ENCODE data around the gene EFL1.
"Not testable (repeated sequence)": the region's sequence is repeated elsewhere in the genome, so short reads cannot be mapped to it uniquely, and the experiment has no call there.

Gene EFL1

DNA sequence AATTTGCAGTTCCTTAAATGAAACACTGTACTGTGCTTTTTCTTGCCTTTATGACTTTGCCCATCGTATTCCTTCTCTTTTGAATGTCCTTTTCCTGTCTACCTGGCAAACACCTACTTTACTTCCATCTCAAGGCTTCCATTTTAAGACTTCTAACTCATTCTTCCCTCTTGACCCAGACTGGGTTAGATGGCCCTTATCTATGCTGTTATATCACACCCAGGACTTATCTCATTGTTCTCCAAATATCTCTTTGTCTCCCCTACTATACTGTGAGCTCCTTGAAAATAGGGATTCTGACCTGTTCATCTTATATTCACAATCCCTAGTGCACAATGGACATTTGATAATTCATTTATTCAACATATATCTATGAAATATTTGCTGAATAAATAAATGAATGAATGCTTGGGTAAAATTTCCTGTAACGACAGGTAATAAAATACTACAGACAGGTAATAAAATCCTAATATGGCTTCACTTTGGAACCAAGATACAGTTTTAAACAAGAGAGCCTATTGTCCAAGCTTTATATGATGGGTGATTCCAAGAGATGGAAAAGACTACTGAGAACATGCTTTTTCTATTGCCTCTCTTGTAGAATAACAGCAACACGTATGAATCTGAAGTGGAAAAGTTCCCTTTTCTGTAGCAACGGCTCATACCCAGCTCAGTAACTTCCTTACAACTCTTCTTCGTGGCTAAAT is 22.7 kb downstream of the EFL1 start:
- H3K4me1 ChIP-seq (ENCODE audit: insufficient read depth, insufficient read length) = no peaks in the 10 kb centered on the region
- TF ChIP-seq YY1 (IDR thresholded peaks at IDR 0.05; ENCODE audit: insufficient read depth, insufficient read length) = no peak
- TF ChIP-seq ZNF274 (IDR thresholded peaks at IDR 0.05; ENCODE audit: low read depth, low read length) = no peak
- no peak for TF ChIP-seq SUZ12 (IDR thresholded peaks at IDR 0.05; ENCODE audit: extremely low read depth, insufficient read depth, insufficient read length)
- no peaks in the 10 kb centered on the region for H3K9me3 ChIP-seq (ENCODE audit: insufficient read depth, low read length)
- H3K4me3 ChIP-seq (ENCODE audit: insufficient read length, low read depth) = no peak overlapping the region
- no peak for DNase-seq (ENCODE audit: low read depth, low spot score)
- H3K9ac ChIP-seq (ENCODE audit: insufficient read length, low read depth) = no peak overlapping the region
- no peaks in the 10 kb centered on the region for H3K27me3 ChIP-seq (ENCODE audit: insufficient read depth, insufficient read length)
- peaks cover 21% of the 10 kb centered on the region for H3K36me3 ChIP-seq (ENCODE audit: insufficient read depth, insufficient read length, low read length)

DNA sequence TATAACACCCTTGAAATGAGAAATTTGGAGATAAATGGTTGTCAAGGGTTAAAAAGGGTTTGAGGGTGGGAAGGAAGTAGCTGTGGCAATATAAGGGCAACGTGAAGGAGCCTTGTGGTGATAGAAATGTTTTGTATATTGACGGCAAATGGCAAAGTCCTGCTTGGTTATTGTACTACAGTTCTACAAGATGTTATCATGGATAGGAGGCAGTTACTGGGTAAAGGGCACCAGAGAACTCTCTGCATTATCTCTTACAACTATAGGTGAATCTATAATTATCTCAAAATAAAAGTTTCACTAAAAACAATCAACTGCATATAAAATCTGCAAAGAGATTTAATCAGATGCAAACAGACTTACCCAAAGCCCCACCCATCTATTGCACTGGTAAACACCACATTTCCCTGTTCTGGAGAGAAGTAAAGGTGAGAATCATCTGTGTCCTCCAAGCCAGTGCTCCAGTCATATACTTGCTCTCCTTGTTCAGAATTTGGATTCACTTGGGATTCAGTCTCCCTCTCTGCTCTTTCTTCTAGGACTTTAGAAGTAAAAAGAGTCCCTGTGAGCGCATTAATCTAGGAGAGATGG is 24.5 kb downstream of the EFL1 start:
- H3K27me3 ChIP-seq (ENCODE audit: insufficient read depth, insufficient read length); DNase-seq (ENCODE audit: low read depth, low spot score); H3K9ac ChIP-seq (ENCODE audit: insufficient read length, low read depth); H3K4me1 ChIP-seq (ENCODE audit: insufficient read depth, insufficient read length); H3K4me3 ChIP-seq (ENCODE audit: insufficient read length, low read depth); H3K9me3 ChIP-seq (ENCODE audit: insufficient read depth, low read length): not testable (repeated sequence)
- peaks cover 18% of the 10 kb centered on the region for H3K36me3 ChIP-seq (ENCODE audit: insufficient read depth, insufficient read length, low read length)

DNA sequence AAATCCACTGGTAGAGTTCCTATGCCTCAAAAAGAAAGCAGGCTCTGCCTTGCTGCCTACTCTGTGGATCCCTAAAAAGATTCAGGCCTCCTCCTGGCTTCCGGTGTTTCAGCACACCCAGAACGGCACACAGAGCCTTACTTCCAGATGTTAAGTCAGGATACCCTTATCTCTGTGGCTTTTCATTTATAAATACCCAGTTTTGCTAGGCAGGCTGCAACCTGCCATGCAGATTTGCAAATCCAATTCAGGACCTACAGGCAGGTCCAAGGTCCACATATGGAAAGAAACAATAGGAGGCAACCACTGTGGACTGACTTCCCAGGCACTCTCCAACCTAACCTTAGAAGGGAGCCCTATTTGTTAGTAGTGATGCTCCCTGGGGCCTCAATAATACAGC is 30.7 kb downstream of the EFL1 start:
- Histone ChIP-seq H3K36me3 (ENCODE audit: insufficient read depth, insufficient read length, low read length) (peaks cover 7% of the 10 kb centered on the region), H3K9ac (ENCODE audit: insufficient read length, low read depth) (no peak overlapping the region)
- DNase-seq (ENCODE audit: low read depth, low spot score) = no peak

DNA sequence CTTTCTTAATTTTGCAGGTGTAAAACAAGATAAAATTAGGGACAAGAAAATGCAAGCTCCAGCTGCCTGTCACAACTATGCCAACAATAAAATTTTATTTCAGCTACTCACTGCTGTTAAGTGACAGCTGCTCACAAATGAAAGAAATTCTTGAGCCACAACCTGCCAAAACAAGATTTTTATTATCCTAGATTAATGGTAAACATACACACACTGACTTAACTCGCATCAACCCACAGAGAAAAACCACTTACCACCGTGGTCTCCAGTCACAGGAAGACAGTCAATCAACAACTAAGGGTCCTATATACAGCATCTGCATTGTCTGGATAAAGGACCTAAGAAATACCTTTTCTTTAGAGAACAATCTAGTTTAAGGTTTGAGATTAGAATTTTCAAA is 31.3 kb downstream of the EFL1 start:
- no peaks in the 10 kb centered on the region for H3K27me3 ChIP-seq (ENCODE audit: insufficient read depth, insufficient read length)
- no peaks in the 10 kb centered on the region for H3K4me1 ChIP-seq (ENCODE audit: insufficient read depth, insufficient read length)
- H3K4me3 ChIP-seq (ENCODE audit: insufficient read length, low read depth) = no peak overlapping the region
- H3K9ac ChIP-seq (ENCODE audit: insufficient read length, low read depth) = no peak overlapping the region
- H3K9me3 ChIP-seq (ENCODE audit: insufficient read depth, low read length) = no peaks in the 10 kb centered on the region
- H3K36me3 ChIP-seq (ENCODE audit: insufficient read depth, insufficient read length, low read length) = peaks cover 10% of the 10 kb centered on the region
- no peak for TF ChIP-seq ZNF274 (IDR thresholded peaks at IDR 0.05; ENCODE audit: low read depth, low read length)
- no peak for DNase-seq (ENCODE audit: low read depth, low spot score)

More for the DNA sequence above, 30.7 kb downstream of the EFL1 start:
- no peaks in the 10 kb centered on the region for H3K27me3 ChIP-seq (ENCODE audit: insufficient read depth, insufficient read length)
- H3K4me1 ChIP-seq (ENCODE audit: insufficient read depth, insufficient read length) = no peaks in the 10 kb centered on the region
- no peaks in the 10 kb centered on the region for H3K9me3 ChIP-seq (ENCODE audit: insufficient read depth, low read length)
- TF ChIP-seq ZNF274 (IDR thresholded peaks at IDR 0.05; ENCODE audit: low read depth, low read length) (no peak), SUZ12 (IDR thresholded peaks at IDR 0.05; ENCODE audit: extremely low read depth, insufficient read depth, insufficient read length) (no peak), YY1 (IDR thresholded peaks at IDR 0.05; ENCODE audit: insufficient read depth, insufficient read length) (no peak)
- no peak overlapping the region for H3K4me3 ChIP-seq (ENCODE audit: insufficient read length, low read depth)

DNA sequence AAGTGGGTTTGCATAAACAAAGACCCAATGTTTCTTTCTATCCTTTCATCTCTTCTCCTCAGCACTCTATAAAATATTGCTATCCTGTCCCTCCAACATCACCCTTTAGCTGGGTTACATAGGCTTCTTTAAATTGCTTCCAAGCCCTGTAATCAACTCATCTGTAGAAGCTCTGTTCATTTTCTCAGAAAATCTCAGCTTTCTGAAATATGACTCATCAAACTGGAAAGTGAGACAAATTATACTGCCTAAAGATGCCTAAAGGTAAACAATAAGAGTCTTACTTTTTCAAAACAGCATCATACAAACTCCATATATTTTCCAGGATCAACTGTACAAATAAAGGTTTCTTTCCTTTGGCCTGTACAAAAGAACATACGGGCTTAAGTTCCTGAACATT is 33.8 kb downstream of the EFL1 start:
- Histone ChIP-seq H3K4me1 (ENCODE audit: insufficient read depth, insufficient read length) (no peaks in the 10 kb centered on the region), H3K36me3 (ENCODE audit: insufficient read depth, insufficient read length, low read length) (peaks cover 10% of the 10 kb centered on the region), H3K9me3 (ENCODE audit: insufficient read depth, low read length) (no peaks in the 10 kb centered on the region), H3K4me3 (ENCODE audit: insufficient read length, low read depth) (no peak overlapping the region), H3K27me3 (ENCODE audit: insufficient read depth, insufficient read length) (no peaks in the 10 kb centered on the region), H3K9ac (ENCODE audit: insufficient read length, low read depth) (no peak overlapping the region)
- DNase-seq (ENCODE audit: low read depth, low spot score) = no peak
- no peak for TF ChIP-seq ZNF274 (IDR thresholded peaks at IDR 0.05; ENCODE audit: low read depth, low read length)
- no peak for TF ChIP-seq YY1 (IDR thresholded peaks at IDR 0.05; ENCODE audit: insufficient read depth, insufficient read length)
- no peak for TF ChIP-seq SUZ12 (IDR thresholded peaks at IDR 0.05; ENCODE audit: extremely low read depth, insufficient read depth, insufficient read length)

DNA sequence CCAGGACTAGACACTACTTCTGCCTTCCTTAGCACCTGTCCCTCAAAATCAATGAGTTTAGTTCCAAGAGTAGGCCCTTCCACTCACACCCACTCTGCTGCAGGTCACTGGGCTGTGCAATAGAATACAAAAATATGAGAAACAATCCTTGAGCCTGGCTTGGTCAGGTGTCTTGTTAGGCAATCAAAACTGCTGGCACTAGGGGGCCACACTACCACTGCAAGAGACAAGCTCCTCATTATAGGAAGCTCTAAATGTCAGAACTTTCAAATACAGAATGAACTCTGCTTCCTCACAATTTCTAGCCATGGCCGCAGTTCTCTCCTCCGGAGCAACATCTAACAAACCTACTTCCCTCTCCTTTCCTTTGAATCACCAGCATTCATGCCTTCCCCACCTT is 41.0 kb downstream of the EFL1 start:
- not testable (repeated sequence) for H3K9me3 ChIP-seq (ENCODE audit: insufficient read depth, low read length); H3K27me3 ChIP-seq (ENCODE audit: insufficient read depth, insufficient read length); H3K36me3 ChIP-seq (ENCODE audit: insufficient read depth, insufficient read length, low read length); H3K4me3 ChIP-seq (ENCODE audit: insufficient read length, low read depth); H3K9ac ChIP-seq (ENCODE audit: insufficient read length, low read depth); H3K4me1 ChIP-seq (ENCODE audit: insufficient read depth, insufficient read length)
- peak; percentile 5 for DNase-seq (ENCODE audit: low read depth, low spot score)

DNA sequence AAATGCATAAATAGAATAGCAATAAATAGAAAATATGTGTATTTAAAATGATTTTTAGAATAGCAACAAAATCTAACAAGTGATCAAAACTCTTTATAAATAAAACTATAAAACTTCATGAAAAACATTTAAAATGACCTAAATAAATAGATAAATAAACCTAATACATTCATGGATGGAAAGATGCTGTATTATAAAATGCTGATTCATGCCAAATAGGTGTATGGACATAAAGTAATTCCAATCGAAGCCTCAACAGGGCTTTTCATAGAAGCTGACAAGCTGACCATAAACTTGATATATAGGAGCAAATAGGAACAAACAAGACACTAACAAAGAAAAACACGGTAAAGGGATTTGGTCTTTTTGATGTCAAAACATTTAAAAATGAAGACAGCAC is 46.4 kb downstream of the EFL1 start:
- H3K9ac ChIP-seq (ENCODE audit: insufficient read length, low read depth); H3K4me1 ChIP-seq (ENCODE audit: insufficient read depth, insufficient read length); H3K27me3 ChIP-seq (ENCODE audit: insufficient read depth, insufficient read length); H3K4me3 ChIP-seq (ENCODE audit: insufficient read length, low read depth); H3K9me3 ChIP-seq (ENCODE audit: insufficient read depth, low read length); DNase-seq (ENCODE audit: low read depth, low spot score): not testable (repeated sequence)
- peaks cover 12% of the 10 kb centered on the region for H3K36me3 ChIP-seq (ENCODE audit: insufficient read depth, insufficient read length, low read length)

DNA sequence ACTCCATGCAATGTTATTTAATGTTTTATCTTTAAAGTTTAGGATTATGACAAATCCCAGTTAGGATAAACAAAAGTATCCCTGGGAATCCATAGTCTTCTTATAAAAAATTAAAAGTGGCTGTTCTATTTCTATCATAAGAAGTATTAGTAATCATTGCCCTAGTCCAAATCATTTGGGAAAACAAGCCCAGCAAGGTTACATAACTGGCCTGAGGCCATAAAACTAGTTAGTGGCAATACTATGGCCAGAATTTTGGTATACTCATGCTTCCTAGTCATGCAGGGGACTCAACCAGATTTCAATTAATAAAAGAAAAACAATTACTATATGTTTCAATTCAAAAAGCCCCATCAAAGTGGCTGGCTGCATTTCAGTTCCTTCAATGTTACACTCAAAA is 50.3 kb downstream of the EFL1 start:
- not testable (repeated sequence) for H3K9ac ChIP-seq (ENCODE audit: insufficient read length, low read depth); H3K9me3 ChIP-seq (ENCODE audit: insufficient read depth, low read length); DNase-seq (ENCODE audit: low read depth, low spot score); H3K4me3 ChIP-seq (ENCODE audit: insufficient read length, low read depth); H3K36me3 ChIP-seq (ENCODE audit: insufficient read depth, insufficient read length, low read length); H3K27me3 ChIP-seq (ENCODE audit: insufficient read depth, insufficient read length); H3K4me1 ChIP-seq (ENCODE audit: insufficient read depth, insufficient read length)

DNA sequence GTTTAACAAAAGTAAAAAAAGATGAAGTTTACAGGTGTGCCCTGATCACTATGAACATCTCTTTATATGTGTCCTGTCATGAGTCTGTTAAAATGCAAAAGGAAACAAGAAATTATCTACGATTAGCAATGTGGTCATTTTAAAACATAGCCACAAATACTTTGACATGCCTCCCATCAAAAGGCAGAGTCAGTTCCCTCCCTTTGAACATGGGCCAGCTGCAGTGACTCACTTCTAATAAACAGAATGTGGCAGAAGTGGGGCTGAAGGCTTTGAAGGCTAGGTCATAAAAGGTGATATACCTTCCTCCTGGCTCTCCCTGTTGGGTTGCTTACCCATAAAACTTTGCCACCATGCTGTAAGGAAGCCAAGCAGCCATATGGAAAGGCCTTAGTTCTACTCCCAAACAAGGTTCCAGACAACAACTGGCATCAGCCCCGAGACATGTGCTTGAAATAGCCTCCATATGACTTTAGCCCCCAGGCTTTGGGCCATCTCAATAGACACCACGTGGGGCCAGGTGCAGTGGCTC is 52.4 kb downstream of the EFL1 start:
- DNase-seq (ENCODE audit: low read depth, low spot score); H3K9ac ChIP-seq (ENCODE audit: insufficient read length, low read depth); H3K4me1 ChIP-seq (ENCODE audit: insufficient read depth, insufficient read length); H3K36me3 ChIP-seq (ENCODE audit: insufficient read depth, insufficient read length, low read length); H3K9me3 ChIP-seq (ENCODE audit: insufficient read depth, low read length); H3K27me3 ChIP-seq (ENCODE audit: insufficient read depth, insufficient read length); H3K4me3 ChIP-seq (ENCODE audit: insufficient read length, low read depth): not testable (repeated sequence)

DNA sequence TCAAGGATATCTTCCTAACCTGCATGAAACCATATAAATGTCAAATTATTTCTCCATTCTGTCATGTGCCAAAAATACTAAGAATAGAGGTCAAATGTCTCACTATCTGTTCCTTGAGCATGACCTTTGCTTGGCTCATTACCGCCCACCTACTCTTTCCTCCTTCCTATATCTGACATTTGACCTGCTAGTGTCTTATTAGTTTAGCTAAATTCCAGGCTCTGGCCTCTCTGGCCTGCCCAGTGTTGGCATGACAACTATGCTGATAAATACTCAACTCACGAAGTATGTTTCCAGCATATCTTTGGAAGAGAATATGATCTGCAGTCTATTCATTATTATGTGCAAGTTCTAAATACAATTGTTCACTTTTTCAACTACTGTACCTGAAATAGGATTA is 58.0 kb downstream of the EFL1 start:
- not testable (repeated sequence) for H3K9ac ChIP-seq (ENCODE audit: insufficient read length, low read depth); H3K9me3 ChIP-seq (ENCODE audit: insufficient read depth, low read length); H3K36me3 ChIP-seq (ENCODE audit: insufficient read depth, insufficient read length, low read length); H3K27me3 ChIP-seq (ENCODE audit: insufficient read depth, insufficient read length); H3K4me1 ChIP-seq (ENCODE audit: insufficient read depth, insufficient read length); DNase-seq (ENCODE audit: low read depth, low spot score); H3K4me3 ChIP-seq (ENCODE audit: insufficient read length, low read depth)

Measured in NT2/D1 (cell line).